ENCODE measurements around the gene ALOX15B. TPM values are rescaled to one million over a fixed set of nuclear protein-coding genes. Genes with fewer than 3 reads are reported as not detected.

Gene ALOX15B
- total and polyA plus RNA-seq, 2 of the 13 experiments (the other 11 are each of a cell fraction or from before 2014, with no cell fraction given) = not detected

DNA sequence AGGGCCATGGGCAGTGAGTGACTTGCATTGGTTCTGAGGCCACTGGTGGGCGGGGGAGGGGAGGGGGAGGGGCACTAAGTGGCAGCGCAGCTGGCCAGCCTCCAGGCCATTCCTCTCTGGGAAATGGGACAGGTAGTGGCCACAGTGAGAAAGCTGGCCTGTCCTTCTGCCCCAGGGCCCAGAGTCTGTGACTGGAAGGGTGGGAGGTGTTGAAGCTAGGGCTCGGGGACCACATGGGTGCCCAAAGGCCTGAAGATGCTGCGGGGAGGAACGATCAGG lies 49.0 kb downstream of the ALOX15B start:
- Histone ChIP-seq H3K36me3 (replicated peaks in 1 of 2; ENCODE audit: control insufficient read depth in 1 of 2, insufficient read depth in 2 of 2, low read length in 2 of 2) (no peaks in the 10 kb centered on the region), H3K4me2 (ENCODE audit: low read depth, low read length) (no peak overlapping the region), H3K27ac (ENCODE audit: extremely low read length, insufficient read depth, low read length) (no peak overlapping the region), H3K9me3 (ENCODE audit: low read length) (no peaks in the 10 kb centered on the region), H2AFZ (ENCODE audit: low read length) (no peak overlapping the region), H3K9ac (ENCODE audit: insufficient read depth, low read depth, low read length) (no peak overlapping the region), H3K4me1 (ENCODE audit: insufficient read depth, low read length) (no peaks in the 10 kb centered on the region), H4K20me1 (ENCODE audit: insufficient read depth, low read length) (no peaks in the 10 kb centered on the region), H3K27me3 (ENCODE audit: control insufficient read depth in 1 of 2, insufficient read depth in 2 of 2, low read length in 2 of 2) (peaks cover 10 to 67% of the 10 kb centered on the region in 2 experiments; a peak in 4 of 5 replicates), H3K79me2 (ENCODE audit: insufficient read depth, low read length) (no peaks in the 10 kb centered on the region), H3K4me3 (replicated peaks in 1 of 3; ENCODE audit: insufficient read depth in 1 of 3, low read depth in 2 of 3, low read length in 3 of 3) (no peak overlapping the region)
- in situ Hi-C loops (cut with HindIII; ENCODE audit: extremely low pct_ligation_motif_present, low pct_unique_long_range_greater_than_20kb) (no loop called here), intact Hi-C loops (cut with micrococcal nuclease; ENCODE audit: unreplicated experiment) (no loop called here)
- no peak for FAIRE-seq
- POLR2A ChIA-PET = no interaction called here
- CTCF ChIA-PET (ENCODE audit: low intra/inter-chr PET ratio, low total read pairs) = no interaction called here
- DNase-seq (ENCODE audit: low spot score) = no peak
- BruUV-seq (replicated peaks) = no TSS peak
- no peak for ATAC-seq
- TF ChIP-seq ZNF343 (CRISPR knock-in tag; IDR thresholded peaks at IDR 0.05) (no peak), ZNF629 (CRISPR knock-in tag; conservative IDR thresholded peaks at IDR 0.05) (no peak), ZFP36L2 (CRISPR knock-in tag; IDR thresholded peaks at IDR 0.05) (no peak), LBX2 (CRISPR knock-in tag; IDR thresholded peaks at IDR 0.05; ENCODE audit: borderline replicate concordance) (no peak), ZNF83 (CRISPR knock-in tag; IDR thresholded peaks at IDR 0.05; ENCODE audit: borderline replicate concordance) (no peak)
- TF ChIP-seq, protein P1, sequence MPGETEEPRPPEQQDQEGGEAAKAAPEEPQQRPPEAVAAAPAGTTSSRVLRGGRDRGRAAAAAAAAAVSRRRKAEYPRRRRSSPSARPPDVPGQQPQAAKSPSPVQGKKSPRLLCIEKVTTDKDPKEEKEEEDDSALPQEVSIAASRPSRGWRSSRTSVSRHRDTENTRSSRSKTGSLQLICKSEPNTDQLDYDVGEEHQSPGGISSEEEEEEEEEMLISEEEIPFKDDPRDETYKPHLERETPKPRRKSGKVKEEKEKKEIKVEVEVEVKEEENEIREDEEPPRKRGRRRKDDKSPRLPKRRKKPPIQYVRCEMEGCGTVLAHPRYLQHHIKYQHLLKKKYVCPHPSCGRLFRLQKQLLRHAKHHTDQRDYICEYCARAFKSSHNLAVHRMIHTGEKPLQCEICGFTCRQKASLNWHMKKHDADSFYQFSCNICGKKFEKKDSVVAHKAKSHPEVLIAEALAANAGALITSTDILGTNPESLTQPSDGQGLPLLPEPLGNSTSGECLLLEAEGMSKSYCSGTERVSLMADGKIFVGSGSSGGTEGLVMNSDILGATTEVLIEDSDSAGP (CRISPR knock-in tag; IDR thresholded peaks at IDR 0.05; ENCODE audit: borderline replicate concordance) = no peak
- 46% methylated on average over 5 of the region's 5 CpGs for WGBS (ENCODE audit: low lambda C conversion rate)

DNA sequence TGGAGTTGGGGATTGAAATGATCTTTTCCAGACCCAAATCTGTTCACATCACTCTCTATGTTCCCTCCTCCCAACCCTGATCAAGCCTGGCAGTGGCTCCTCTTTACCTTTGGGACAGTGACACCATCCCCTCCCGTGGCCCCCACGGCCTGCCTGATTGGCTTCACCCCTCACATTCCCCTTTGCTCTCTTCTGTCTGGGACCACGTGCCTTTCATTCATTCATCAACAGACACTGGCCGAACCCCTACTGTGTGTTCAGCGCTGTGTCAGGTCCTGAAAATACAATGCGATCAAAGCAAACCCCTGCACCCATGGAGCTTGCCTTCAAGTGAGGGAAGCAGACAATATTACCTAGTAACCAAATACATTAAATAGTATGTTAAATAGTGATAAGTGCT lies 50.9 kb downstream of the ALOX15B start:
- H3K4me1 ChIP-seq (ENCODE audit: insufficient read depth, low read length) = no peaks in the 10 kb centered on the region
- no peak for ATAC-seq
- H3K79me2 ChIP-seq (ENCODE audit: insufficient read depth, low read length) = no peaks in the 10 kb centered on the region
- ChIA-PET CTCF (ENCODE audit: low intra/inter-chr PET ratio, low total read pairs) (no interaction called here), POLR2A (no interaction called here)
- TF ChIP-seq, protein P2, sequence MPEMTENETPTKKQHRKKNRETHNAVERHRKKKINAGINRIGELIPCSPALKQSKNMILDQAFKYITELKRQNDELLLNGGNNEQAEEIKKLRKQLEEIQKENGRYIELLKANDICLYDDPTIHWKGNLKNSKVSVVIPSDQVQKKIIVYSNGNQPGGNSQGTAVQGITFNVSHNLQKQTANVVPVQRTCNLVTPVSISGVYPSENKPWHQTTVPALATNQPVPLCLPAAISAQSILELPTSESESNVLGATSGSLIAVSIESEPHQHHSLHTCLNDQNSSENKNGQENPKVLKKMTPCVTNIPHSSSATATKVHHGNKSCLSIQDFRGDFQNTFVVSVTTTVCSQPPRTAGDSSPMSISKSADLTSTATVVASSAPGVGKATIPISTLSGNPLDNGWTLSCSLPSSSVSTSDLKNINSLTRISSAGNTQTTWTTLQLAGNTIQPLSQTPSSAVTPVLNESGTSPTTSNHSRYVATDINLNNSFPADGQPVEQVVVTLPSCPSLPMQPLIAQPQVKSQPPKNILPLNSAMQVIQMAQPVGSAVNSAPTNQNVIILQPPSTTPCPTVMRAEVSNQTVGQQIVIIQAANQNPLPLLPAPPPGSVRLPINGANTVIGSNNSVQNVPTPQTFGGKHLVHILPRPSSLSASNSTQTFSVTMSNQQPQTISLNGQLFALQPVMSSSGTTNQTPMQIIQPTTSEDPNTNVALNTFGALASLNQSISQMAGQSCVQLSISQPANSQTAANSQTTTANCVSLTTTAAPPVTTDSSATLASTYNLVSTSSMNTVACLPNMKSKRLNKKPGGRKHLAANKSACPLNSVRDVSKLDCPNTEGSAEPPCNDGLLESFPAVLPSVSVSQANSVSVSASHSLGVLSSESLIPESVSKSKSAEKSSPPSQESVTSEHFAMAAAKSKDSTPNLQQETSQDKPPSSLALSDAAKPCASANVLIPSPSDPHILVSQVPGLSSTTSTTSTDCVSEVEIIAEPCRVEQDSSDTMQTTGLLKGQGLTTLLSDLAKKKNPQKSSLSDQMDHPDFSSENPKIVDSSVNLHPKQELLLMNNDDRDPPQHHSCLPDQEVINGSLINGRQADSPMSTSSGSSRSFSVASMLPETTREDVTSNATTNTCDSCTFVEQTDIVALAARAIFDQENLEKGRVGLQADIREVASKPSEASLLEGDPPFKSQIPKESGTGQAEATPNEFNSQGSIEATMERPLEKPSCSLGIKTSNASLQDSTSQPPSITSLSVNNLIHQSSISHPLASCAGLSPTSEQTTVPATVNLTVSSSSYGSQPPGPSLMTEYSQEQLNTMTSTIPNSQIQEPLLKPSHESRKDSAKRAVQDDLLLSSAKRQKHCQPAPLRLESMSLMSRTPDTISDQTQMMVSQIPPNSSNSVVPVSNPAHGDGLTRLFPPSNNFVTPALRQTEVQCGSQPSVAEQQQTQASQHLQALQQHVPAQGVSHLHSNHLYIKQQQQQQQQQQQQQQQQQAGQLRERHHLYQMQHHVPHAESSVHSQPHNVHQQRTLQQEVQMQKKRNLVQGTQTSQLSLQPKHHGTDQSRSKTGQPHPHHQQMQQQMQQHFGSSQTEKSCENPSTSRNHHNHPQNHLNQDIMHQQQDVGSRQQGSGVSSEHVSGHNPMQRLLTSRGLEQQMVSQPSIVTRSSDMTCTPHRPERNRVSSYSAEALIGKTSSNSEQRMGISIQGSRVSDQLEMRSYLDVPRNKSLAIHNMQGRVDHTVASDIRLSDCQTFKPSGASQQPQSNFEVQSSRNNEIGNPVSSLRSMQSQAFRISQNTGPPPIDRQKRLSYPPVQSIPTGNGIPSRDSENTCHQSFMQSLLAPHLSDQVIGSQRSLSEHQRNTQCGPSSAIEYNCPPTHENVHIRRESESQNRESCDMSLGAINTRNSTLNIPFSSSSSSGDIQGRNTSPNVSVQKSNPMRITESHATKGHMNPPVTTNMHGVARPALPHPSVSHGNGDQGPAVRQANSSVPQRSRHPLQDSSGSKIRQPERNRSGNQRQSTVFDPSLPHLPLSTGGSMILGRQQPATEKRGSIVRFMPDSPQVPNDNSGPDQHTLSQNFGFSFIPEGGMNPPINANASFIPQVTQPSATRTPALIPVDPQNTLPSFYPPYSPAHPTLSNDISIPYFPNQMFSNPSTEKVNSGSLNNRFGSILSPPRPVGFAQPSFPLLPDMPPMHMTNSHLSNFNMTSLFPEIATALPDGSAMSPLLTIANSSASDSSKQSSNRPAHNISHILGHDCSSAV (CRISPR knock-in tag; IDR thresholded peaks at IDR 0.05; ENCODE audit: borderline replicate concordance) = no peak
- TF ChIP-seq YY1 (IDR thresholded peaks at IDR 0.05; ENCODE audit: insufficient read depth, insufficient replicate concordance, low read depth, low read length) (no peak), NFIB (CRISPR knock-in tag; IDR thresholded peaks at IDR 0.05; ENCODE audit: borderline replicate concordance) (no peak)
- H3K36me3 ChIP-seq (replicated peaks in 1 of 2; ENCODE audit: control insufficient read depth in 1 of 2, insufficient read depth in 2 of 2, low read length in 2 of 2) = no peaks in the 10 kb centered on the region
- WGBS (ENCODE audit: low lambda C conversion rate) = 8% methylated on average over 6 of the region's 6 CpGs
- H3K4me3 ChIP-seq (replicated peaks in 1 of 3; ENCODE audit: insufficient read depth in 1 of 3, low read depth in 2 of 3, low read length in 3 of 3) = no peak overlapping the region
- in situ Hi-C loops (cut with HindIII; ENCODE audit: extremely low pct_ligation_motif_present, low pct_unique_long_range_greater_than_20kb) = no loop called here
- intact Hi-C loops (cut with micrococcal nuclease; ENCODE audit: unreplicated experiment) = no loop called here
- peaks cover 10 to 69% of the 10 kb centered on the region in 2 experiments; a peak in 4 of 5 replicates for H3K27me3 ChIP-seq (ENCODE audit: control insufficient read depth in 1 of 2, insufficient read depth in 2 of 2, low read length in 2 of 2)
- BruUV-seq (replicated peaks) = no TSS peak
- no peak overlapping the region for H3K4me2 ChIP-seq (ENCODE audit: low read depth, low read length)
- no peaks in the 10 kb centered on the region for H4K20me1 ChIP-seq (ENCODE audit: insufficient read depth, low read length)
- FAIRE-seq = no peak
- H3K9ac ChIP-seq (ENCODE audit: insufficient read depth, low read depth, low read length) = no peak overlapping the region
- no peak for DNase-seq (ENCODE audit: low spot score)
- H3K27ac ChIP-seq (ENCODE audit: extremely low read length, insufficient read depth, low read length) = no peak overlapping the region
- no peaks in the 10 kb centered on the region for H3K9me3 ChIP-seq (ENCODE audit: low read length)
- H2AFZ ChIP-seq (ENCODE audit: low read length) = no peak overlapping the region
